DND-41 (cell line): ENCODE data around the gene MAPK14.
"Not testable (repeated sequence)": the region's sequence is repeated elsewhere in the genome, so short reads cannot be mapped to it uniquely, and the experiment has no call there.

ENCODE experiments used
- ATAC-seq: fragments of 200-7000 bp; cut with Tn5 transposase; 3 replicates; pipeline ENCODE4 v1.9.1; 2021; ENCODE audit warnings: low read depth; ENCODE audit not compliant: insufficient read depth
- DNase-seq: peaks from one replicate; pipeline ENCODE4 v3.0.0-alpha.2; 2020
- H2AFZ ChIP-seq: 2 replicates; pipeline ENCODE4 v1.6.0; 2012; ENCODE audit warnings: low read depth, low read length
- H3K27ac ChIP-seq: 2 replicates; pipeline ENCODE4 v1.5.1; 2012; ENCODE audit warnings: low read length, inconsistent platforms
- H3K27me3 ChIP-seq: fragments of 200-600 bp; sonication (generic); 2 replicates; pipeline ENCODE4 v1.6.0; 2012; ENCODE audit warnings: low read length, mild to moderate bottlenecking, inconsistent platforms; ENCODE audit not compliant: insufficient read depth, poor library complexity
- H3K36me3 ChIP-seq: 2 replicates; pipeline ENCODE4 v1.5.1; 2012; ENCODE audit warnings: low read length, inconsistent platforms; ENCODE audit not compliant: insufficient read depth
- H3K4me1 ChIP-seq: 2 replicates; pipeline ENCODE4 v1.5.1; 2012; ENCODE audit warnings: mild to moderate bottlenecking, low read length; ENCODE audit not compliant: insufficient read depth
- H3K4me2 ChIP-seq: 2 replicates; pipeline ENCODE4 v1.6.0; 2012; ENCODE audit warnings: mild to moderate bottlenecking, moderate library complexity, low read length, inconsistent platforms; ENCODE audit not compliant: insufficient read depth
- H3K4me3 ChIP-seq, 2 experiments: fragments of 200-600 bp in 1 of 2; shearing (Covaris generic) in 1 of 2; 2 replicates each; pipeline ENCODE4 v1.5.1; 2012 to 2016; ENCODE audit warnings: inconsistent platforms in 2 of 2, low read length in 2 of 2, mild to moderate bottlenecking in 2 of 2, low read depth in 1 of 2, moderate library complexity in 1 of 2
- H3K79me2 ChIP-seq: 2 replicates; pipeline ENCODE4 v1.6.0; 2012; ENCODE audit warnings: low read length, inconsistent platforms; ENCODE audit not compliant: insufficient read depth
- H3K9ac ChIP-seq: 2 replicates; pipeline ENCODE4 v1.6.0; 2012; ENCODE audit warnings: low read depth, mild to moderate bottlenecking, inconsistent platforms, low read length, moderate library complexity
- H3K9me3 ChIP-seq: 2 replicates; pipeline ENCODE4 v1.5.1; 2012; ENCODE audit warnings: low read length, moderate library complexity, mild to moderate bottlenecking, inconsistent platforms; ENCODE audit not compliant: insufficient read depth, severe bottlenecking
- H4K20me1 ChIP-seq: 2 replicates; pipeline ENCODE4 v1.6.0; 2012; ENCODE audit warnings: low read length; ENCODE audit not compliant: insufficient read depth
- CTCF ChIP-seq: IDR thresholded peaks from 2 replicates; pipeline ENCODE4 v1.5.1; 2012; ENCODE audit warnings: borderline replicate concordance, low read length, moderate library complexity, mild to moderate bottlenecking; ENCODE audit not compliant: poor library complexity, severe bottlenecking; ENCODE audit errors: extremely low read depth
- EZH2 ChIP-seq: IDR thresholded peaks from 3 replicates; pipeline ENCODE4 v1.6.1; 2012; ENCODE audit warnings: borderline replicate concordance, low read depth, mild to moderate bottlenecking, moderate library complexity, low read length, inconsistent platforms; ENCODE audit not compliant: severe bottlenecking

The MAPK14 gene

GRCh38 chr6:36123270-36124139 is 95.9 kb downstream of the MAPK14 start:
- Histone ChIP-seq H3K9me3 (no peaks in the 10 kb centered on the region), H3K4me1 (peaks cover 4% of the 10 kb centered on the region; the same call in 1 of the 2 replicates), H3K4me2 (no peak overlapping the region), H3K4me3 (no peak overlapping the region), H2AFZ (no peak overlapping the region), H3K36me3 (peaks cover 2% of the 10 kb centered on the region; the same call in 1 of the 2 replicates), H3K9ac (no peak overlapping the region), H3K27ac (no peak overlapping the region), H3K27me3 (no peaks in the 10 kb centered on the region), H3K79me2 (no peaks in the 10 kb centered on the region), H4K20me1 (no peaks in the 10 kb centered on the region; the same call in 1 of the 2 replicates)
- TF ChIP-seq CTCF (peak; percentile 96), EZH2 (no peak)
- peak; percentile 91 for ATAC-seq
- DNase-seq = peak; percentile 86

GRCh38 chr6:36124346-36124745 is 96.7 kb downstream of the MAPK14 start:
- H3K4me3 ChIP-seq, H3K4me2 ChIP-seq, H2AFZ ChIP-seq, H3K9ac ChIP-seq, H3K79me2 ChIP-seq, H3K36me3 ChIP-seq, H3K27ac ChIP-seq, H3K27me3 ChIP-seq, H4K20me1 ChIP-seq, ATAC-seq, H3K9me3 ChIP-seq, DNase-seq, H3K4me1 ChIP-seq: not testable (repeated sequence)

GRCh38 chr6:36124881-36125280 is 97.3 kb downstream of the MAPK14 start:
- peaks cover 4% of the 10 kb centered on the region; the same call in 1 of the 2 replicates for H3K4me1 ChIP-seq
- no peak overlapping the region for H3K4me2 ChIP-seq
- no peaks in the 10 kb centered on the region; the same call in 1 of the 2 replicates for H4K20me1 ChIP-seq
- no peak overlapping the region for H3K9ac ChIP-seq
- no peaks in the 10 kb centered on the region for H3K79me2 ChIP-seq
- no peak overlapping the region for H3K4me3 ChIP-seq
- H3K36me3 ChIP-seq = no peaks in the 10 kb centered on the region
- no peak overlapping the region for H2AFZ ChIP-seq
- H3K27ac ChIP-seq = no peak overlapping the region
- TF ChIP-seq CTCF = no peak
- TF ChIP-seq EZH2 = no peak
- no peaks in the 10 kb centered on the region for H3K27me3 ChIP-seq
- no peaks in the 10 kb centered on the region for H3K9me3 ChIP-seq
- no peak for ATAC-seq
- DNase-seq = no peak

GRCh38 chr6:36125575-36125974 is 98.0 kb downstream of the MAPK14 start:
- no peak overlapping the region for H3K4me3 ChIP-seq
- H3K36me3 ChIP-seq = no peaks in the 10 kb centered on the region
- no peak overlapping the region for H3K9ac ChIP-seq
- H2AFZ ChIP-seq = no peak overlapping the region
- H3K27ac ChIP-seq = no peak overlapping the region
- H3K79me2 ChIP-seq = no peaks in the 10 kb centered on the region
- H3K9me3 ChIP-seq = no peaks in the 10 kb centered on the region
- DNase-seq = no peak
- no peak for ATAC-seq
- peaks cover 4% of the 10 kb centered on the region; the same call in 1 of the 2 replicates for H3K4me1 ChIP-seq
- H3K27me3 ChIP-seq = no peaks in the 10 kb centered on the region
- H4K20me1 ChIP-seq = no peaks in the 10 kb centered on the region; the same call in 1 of the 2 replicates
- no peak for TF ChIP-seq EZH2
- no peak for TF ChIP-seq CTCF
- H3K4me2 ChIP-seq = no peak overlapping the region
